Right atrium auricular region (tissue), 2 donors: ENCODE measurements around the gene KIF3C. TPM values are rescaled to one million over a fixed set of nuclear protein-coding genes. Genes with fewer than 3 reads are reported as not detected.
A peak's percentile ranks its signal among the peaks of the same experiment; 100 is the strongest.

ENCODE experiments used
- DNase-seq: peaks from one replicate; pipeline ENCODE4 v3.0.0-alpha.2; 2019; ENCODE audit warnings: low spot score
- H3K27ac ChIP-seq, 2 donors: fragments of 200-600 bp; sonication (generic); 1 replicate in 1 of 2; 2 replicates in 1 of 2; pipeline ENCODE4 v1.5.1; 2016 to 2019
- H3K27me3 ChIP-seq, 2 donors: fragments of 200-600 bp; sonication (generic); one replicate each; pipeline versions ENCODE4 v1.5.1 to v1.6.0; 2017 to 2019
- H3K36me3 ChIP-seq: fragments of 200-600 bp; sonication (generic); one replicate; pipeline ENCODE4 v1.5.1; 2016
- H3K4me1 ChIP-seq, 2 donors: fragments of 200-600 bp; sonication (generic); one replicate each; pipeline versions ENCODE4 v1.5.1 to v1.6.0; 2017 to 2019
- H3K4me3 ChIP-seq, 2 donors: fragments of 200-600 bp; sonication (generic); 1 replicate in 1 of 2; 2 replicates in 1 of 2; pipeline ENCODE4 v1.5.1; 2017 to 2019; ENCODE audit warnings: mild to moderate bottlenecking in 1 of 2, moderate library complexity in 1 of 2
- H3K9me3 ChIP-seq, 2 donors: fragments of 200-600 bp; sonication (generic); one replicate each; pipeline ENCODE4 v1.5.1; 2019
- CTCF ChIP-seq, 2 donors: fragments of 200-600 bp; sonication (generic); IDR thresholded peaks; one replicate each; pipeline ENCODE4 v1.5.1; 2019; ENCODE audit warnings: antibody characterized with exemption in 2 of 2
- total RNA-seq, 2 donors: library from RNA; depleted of rRNA; stranded (reverse); fragments of >200 nt; gene quantifications; one replicate each; pipeline ENCODE4 v1.1.0, GENCODE V29; 2016

The KIF3C gene
- total RNA-seq, 2 donors from 2014 or later, result 3.3 to 3.5 TPM

DNA sequence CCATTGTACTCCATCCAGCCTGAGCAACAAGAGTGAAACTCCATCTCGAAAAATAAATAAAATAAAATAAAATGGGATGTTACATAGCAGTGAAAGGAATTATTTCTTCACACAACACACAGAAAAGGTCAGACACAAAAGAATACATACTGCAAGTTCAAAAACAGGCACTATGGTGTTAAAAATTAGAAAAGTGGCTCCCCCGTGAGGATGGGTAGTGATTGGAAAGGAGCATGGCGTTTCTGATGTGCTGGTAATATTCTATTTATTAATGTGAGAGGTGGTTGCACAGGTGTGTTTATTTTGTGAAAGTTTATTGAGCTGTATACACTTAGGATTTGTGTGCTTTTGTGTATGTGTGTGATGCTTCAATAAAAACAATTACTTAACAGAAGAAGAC is 28.6 kb upstream of the KIF3C start:
- Histone ChIP-seq H3K27me3 (no peaks in the 10 kb centered on the region), H3K4me3 (no peak overlapping the region), H3K27ac (no peak overlapping the region), H3K36me3 (no peaks in the 10 kb centered on the region), H3K4me1 (peaks cover 0 to 12% of the 10 kb centered on the region in 2 donors), H3K9me3 (no peaks in the 10 kb centered on the region)
- no peak for DNase-seq
- no peak for TF ChIP-seq CTCF (IDR thresholded peaks at IDR 0.05)

- H3K4me3 ChIP-seq, result no peak overlapping the region
- no peak for DNase-seq
- no peak for TF ChIP-seq CTCF (IDR thresholded peaks at IDR 0.05)
- H3K36me3 ChIP-seq, result no peaks in the 10 kb centered on the region
- peaks cover 0 to 12% of the 10 kb centered on the region in 2 donors for H3K4me1 ChIP-seq
- no peak overlapping the region for H3K27ac ChIP-seq
- H3K27me3 ChIP-seq, result no peaks in the 10 kb centered on the region
- no peaks in the 10 kb centered on the region for H3K9me3 ChIP-seq
These were observed 27.3 kb upstream of the KIF3C start for GRCh38 chr2:26009567-26009963.

DNA sequence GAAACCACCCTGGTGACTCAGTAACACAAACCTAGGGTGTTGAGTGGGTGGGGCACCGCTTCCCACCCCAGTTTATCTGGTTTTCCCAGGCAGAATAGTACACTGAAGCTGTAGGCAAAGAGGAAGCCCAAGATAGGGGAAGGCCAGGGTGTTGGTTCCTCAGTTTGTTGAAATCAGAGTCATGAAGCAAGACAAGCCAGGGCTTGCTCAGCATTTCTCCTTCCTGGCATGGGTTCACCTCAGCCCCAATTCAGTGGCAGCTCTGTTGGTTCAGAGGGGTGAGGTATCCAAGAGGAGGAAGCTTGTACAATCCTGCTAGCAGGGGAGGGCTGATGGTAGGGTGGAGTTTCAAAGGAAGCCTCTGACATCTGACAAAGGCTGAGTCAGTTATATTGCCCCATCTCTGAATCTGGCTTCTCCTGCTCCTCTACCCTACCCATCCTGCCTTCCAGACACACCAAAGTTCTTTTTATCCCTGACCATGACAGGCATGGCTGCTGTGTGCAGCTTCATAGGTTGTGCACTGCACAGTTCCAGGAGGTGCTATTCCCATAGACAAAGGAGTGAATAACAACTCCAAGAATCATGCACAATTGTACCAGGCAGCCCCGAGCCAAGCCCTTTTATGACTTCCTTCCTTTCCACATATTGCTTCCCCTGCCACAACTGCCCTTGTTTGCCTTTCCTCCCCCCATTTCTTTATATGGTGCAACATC is 26.7 kb upstream of the KIF3C start:
- H3K4me3 ChIP-seq, result no peak overlapping the region
- H3K36me3 ChIP-seq, result no peaks in the 10 kb centered on the region
- peak; percentile 81 for DNase-seq
- no peak for TF ChIP-seq CTCF (IDR thresholded peaks at IDR 0.05)
- no peaks in the 10 kb centered on the region for H3K9me3 ChIP-seq
- H3K27ac ChIP-seq, result no peak overlapping the region
- no peaks in the 10 kb centered on the region for H3K27me3 ChIP-seq
- peaks cover 0 to 12% of the 10 kb centered on the region in 2 donors for H3K4me1 ChIP-seq

DNA sequence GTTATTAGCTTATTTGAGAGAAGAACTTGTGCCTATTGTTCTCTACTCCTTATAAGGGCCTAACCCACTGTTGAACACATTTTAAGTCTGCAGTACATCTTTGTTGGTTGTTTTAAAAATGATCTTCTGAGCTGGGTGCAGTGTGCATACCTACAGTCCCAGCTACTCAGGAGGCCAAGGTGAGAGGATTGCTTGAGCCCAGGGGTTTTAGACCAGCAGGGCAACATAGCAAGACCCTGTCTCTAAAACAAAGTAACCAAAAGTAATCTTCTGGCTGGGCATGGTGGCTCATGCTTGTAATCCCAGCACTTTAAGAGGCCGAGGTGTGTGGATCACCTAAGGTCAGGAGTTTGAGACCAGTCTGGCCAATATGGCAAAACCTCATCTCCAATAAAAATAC is 25.8 kb upstream of the KIF3C start:
- H3K27ac ChIP-seq, result no peak overlapping the region
- H3K9me3 ChIP-seq, result no peaks in the 10 kb centered on the region
- no peaks in the 10 kb centered on the region for H3K27me3 ChIP-seq
- no peak overlapping the region for H3K4me3 ChIP-seq
- no peak for DNase-seq
- no peak for TF ChIP-seq CTCF (IDR thresholded peaks at IDR 0.05)
- H3K36me3 ChIP-seq, result no peaks in the 10 kb centered on the region
- H3K4me1 ChIP-seq, result peaks cover 0 to 12% of the 10 kb centered on the region in 2 donors

DNA sequence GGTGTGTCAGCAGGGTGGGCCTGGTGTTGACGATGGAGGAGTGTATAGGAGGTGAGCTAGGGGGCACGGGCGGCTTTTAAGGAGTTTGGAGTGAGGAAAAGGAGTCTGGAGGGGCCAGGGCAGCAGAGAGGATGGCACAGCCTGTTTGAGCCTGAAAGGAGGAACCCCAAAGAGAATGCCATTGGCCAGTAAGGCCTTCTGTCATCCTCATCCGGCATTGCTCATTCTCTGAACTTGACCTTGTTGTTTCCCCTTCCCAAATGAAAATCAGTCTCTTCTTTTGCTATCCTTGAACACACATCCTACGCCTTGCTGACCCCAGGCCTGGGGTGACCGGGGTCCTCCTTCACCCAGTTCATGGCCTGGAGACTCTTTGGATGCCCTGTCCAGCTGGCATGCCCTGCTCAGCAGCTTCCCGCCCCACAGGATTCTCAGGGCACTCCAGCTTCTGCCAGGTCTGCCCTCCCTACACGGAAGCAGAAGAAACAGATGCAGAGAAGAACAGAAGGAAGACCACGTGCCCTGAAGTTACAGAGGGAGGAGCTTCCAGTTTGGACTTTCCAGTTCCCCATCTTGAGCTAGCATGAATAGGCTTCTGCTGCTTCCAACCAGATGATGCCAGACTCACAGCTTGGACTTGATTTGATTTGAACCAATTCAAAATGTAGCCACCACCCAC is 20.5 kb upstream of the KIF3C start:
- DNase-seq, result no peak

More for the DNA sequence above, 20.5 kb upstream of the KIF3C start:
- Histone ChIP-seq H3K27me3 (no peaks in the 10 kb centered on the region), H3K36me3 (no peaks in the 10 kb centered on the region), H3K4me3 (no peak overlapping the region), H3K4me1 (peaks cover 0 to 26% of the 10 kb centered on the region in 2 donors), H3K9me3 (no peaks in the 10 kb centered on the region), H3K27ac (peak overlapping the region; percentile 58 to 60)
- TF ChIP-seq CTCF (IDR thresholded peaks at IDR 0.05), result no peak
